NCI-H1105 treated with DMSO at 0.1 percent for 48 hours (cell line): ENCODE data around the gene UBA6.
"Not testable (repeated sequence)": the region's sequence is repeated elsewhere in the genome, so short reads cannot be mapped to it uniquely, and the experiment has no call there.

Experiments used
- DNase-seq: peaks from one replicate; lab custom pipeline; 2025; lab: John Stamatoyannopoulos, UW

UBA6 gene

DNA sequence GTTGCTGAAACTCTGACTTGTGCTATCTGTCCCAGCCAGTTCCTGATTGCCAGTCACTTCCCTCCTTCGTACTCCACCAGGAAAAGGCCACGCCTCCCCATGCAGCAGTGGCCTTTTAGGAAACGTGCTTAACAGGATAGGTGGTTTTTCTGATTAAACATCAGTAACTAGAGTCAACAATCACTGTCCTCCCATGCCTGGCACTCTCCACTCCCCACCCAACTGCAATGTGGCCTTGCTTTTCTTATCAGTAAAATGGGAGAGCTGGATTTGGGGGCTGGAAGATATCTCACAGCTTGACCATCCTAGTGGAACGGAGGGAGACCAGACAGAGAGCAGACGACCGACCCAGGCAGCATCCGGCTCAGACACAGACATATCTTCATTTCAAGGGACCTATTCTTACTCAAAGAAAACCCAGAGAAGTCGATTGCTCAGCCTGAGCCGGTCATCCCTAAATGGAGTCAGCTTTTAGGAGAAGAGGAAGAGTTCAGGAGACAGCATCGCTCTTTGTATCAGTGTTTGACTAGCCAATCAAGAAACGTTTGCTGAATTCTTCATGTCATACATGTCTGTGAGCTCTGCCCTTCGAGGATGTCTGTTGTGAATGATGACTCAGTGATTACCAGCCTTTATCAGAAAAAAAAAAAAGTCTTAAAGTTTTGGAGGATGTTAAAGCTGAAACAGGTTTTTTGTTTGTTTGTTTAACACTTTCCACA, 12.7 kb upstream of the UBA6 start:
- no peak for DNase-seq

DNA sequence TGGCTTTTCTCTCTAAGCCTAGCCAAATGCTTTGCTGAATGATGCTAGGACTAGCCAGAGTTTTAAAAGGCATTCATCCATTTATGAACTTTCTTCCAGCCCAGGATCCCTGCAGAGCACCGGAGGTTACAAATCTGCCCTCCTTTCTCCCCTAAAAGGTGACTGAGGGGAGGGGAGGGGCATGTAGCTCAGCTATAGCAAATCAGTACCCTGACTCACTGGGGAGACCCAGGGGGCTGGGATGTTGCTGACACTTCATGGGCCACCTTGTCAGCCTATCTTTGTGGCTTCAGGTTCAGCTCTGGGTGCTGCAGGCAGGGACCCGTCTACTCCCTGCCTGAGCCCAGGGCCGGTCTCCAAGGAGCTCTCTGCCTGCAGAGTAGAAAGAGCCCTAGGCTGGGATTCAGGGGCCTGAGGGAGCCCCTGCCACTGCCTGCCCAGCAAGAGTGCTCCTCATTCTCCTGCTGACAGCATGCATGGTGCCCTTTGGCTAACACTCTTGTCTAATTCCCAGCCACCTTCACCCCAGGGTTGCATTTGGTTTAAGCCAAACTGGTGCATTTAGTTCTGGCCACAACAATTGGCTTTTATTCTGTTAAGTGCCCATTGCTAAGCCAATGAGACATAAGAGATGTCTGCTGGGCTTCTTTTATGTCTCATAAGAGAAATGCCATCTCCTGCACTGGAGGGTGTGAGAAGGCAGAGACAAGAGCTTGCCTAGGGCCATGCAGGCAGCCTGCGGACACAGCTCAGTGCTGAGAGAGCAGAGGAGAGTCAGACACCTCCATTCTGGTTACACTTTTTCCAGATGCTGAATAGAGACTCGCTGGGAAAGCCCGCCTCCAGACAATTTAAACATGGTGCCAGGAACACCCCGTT, 11.9 kb upstream of the UBA6 start:
- DNase-seq, result no peak

DNA sequence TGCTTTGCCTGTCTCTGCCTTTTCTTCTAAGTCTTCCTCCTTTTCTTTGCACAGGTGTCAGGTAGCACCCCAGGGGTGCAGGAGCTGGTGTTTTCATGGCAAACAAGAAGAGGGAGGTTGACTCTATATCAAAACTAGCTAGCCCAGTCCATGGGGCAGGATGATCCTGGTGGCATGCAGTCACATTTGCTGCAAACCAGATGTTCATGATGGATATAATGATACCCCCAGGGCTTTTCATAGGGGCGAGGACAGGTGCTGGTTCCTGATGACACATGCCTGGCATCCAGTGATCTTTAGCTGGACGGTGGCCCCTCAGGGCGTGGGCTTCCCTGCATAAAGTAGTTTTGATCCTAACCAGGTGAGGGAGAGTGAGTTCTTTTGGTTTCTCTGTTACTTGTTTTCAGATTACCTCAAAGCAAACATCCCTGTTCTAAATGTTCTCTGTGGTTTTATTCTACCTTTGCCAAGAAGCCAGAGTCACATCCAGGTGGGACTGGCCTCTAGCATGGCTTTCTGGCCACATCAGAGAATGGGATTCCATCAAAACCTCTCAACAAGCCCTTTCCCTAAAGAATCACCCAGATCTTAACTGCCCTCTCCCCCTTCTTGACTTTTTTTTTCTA, 11.2 kb upstream of the UBA6 start:
- no peak for DNase-seq

DNA sequence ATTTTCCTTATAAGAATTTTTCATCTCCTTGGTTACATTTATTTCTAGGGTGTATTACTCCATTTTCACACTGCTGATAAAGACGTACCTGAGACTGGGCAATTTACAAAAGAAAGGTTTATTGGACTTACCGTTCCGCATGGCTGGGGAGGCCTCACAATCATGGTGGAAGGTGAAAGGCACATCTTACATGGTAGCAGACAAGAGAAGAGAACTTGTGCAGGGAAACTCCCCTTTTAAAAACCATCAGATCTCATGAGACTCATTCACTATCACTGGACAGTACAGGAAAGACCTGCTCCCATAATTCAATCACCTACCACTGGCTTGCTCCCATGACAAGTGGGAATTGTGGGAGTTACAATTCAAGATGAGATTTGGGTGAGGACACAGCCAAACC, 5.7 kb upstream of the UBA6 start:
- not testable (repeated sequence) for DNase-seq

DNA sequence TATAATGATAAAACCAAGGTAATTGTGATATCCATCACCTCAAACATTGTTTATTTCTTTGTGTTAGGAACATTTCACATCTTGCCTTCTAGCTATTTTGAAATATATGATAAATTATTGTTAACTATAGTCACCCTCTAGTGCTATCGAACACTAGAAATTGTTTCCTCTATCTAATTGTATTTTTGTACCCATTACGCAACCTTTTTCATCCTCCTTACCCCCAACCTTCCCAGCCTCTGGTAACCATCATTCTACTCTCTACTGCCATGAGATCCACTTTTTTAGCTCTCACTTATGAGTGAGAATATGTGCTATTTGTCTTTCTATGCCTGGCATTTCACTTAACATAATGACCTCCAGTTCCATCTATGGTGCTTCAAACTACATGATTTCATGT, 3.9 kb upstream of the UBA6 start:
- no peak for DNase-seq

DNA sequence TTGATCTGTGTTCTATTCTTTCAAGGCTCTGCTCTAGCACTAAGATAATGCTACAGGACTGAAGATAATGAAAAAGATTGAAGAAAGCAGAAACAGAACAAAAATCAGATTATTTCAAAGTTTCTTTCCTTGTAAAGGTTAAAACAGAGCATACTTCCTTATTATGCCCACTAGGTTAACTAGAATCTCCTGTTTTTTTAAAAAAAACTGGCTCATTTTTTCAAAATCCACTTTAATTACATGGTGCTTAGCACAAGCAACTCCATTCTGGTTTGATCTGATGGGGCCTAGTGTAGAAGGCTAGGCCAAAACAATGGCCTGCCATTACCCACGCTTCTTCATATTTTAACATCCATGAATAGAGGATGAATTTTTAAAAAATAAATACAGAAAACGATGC, 1.2 kb upstream of the UBA6 start:
- no peak for DNase-seq

DNA sequence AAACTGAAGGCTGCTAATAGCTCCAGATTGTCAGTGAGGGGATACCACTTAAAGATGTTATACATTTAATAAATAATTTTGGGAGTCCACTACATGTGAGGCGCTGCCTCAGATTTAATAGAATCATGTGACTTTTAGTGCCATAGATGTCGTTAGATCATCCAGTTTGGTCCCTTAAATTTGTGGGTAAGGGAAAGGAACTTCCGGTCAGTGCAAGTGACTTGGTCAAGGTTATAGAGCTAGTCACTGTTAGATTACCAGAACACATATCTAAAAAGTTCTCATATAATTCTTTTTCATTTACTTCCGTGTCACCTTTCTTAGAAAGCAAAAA, 529 bp upstream of the UBA6 start:
- DNase-seq, result no peak

DNA sequence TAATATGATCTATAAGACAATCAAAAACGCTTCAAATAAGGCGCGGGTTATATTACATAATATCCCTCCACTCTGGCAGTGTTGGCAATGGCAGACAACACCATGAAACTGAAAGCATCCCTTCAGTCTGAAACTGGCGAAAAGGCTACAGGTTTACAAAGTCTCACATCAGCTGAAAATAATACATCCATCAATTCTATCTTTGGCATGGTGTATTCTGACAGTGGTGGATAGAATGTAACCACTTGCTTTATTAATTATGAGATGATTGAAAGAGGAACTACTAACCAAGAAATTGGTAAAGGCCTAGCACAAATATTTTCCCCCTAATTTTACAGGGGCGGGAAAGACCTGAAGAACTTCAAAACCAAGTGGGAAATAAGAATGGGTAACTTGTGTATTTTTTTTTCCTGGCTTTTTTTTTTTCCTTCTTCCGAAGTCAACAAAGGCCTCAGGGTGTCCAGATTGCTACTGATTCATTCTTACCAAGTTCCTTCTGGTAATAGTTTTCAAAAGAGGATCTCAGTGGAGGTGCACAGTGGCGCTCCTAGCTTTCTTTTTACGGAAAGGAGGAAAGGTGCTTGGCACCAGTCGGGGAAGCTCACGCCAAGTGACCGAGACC, 728 bp downstream of the UBA6 start:
- peak; percentile 13 for DNase-seq

DNA sequence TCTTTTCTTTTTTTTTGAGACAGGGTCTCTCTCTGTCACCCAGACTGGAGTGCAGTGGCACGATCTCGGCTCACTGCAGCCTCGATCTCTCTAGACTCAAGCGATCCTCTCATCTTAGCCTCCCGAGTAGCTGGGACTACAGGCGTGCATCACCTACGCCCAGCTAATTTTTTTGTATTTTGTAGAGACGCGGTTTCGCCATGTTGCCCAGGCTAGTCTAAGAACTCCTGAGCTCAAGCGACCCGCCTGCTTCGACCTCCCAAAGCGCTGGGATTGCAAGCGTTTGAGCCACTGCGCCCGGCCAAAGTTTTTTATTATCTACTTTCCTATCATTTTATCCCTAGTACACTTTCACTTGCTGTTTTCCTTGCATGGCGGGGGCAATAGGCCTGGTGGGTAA, 1.4 kb downstream of the UBA6 start:
- DNase-seq, result no peak

DNA sequence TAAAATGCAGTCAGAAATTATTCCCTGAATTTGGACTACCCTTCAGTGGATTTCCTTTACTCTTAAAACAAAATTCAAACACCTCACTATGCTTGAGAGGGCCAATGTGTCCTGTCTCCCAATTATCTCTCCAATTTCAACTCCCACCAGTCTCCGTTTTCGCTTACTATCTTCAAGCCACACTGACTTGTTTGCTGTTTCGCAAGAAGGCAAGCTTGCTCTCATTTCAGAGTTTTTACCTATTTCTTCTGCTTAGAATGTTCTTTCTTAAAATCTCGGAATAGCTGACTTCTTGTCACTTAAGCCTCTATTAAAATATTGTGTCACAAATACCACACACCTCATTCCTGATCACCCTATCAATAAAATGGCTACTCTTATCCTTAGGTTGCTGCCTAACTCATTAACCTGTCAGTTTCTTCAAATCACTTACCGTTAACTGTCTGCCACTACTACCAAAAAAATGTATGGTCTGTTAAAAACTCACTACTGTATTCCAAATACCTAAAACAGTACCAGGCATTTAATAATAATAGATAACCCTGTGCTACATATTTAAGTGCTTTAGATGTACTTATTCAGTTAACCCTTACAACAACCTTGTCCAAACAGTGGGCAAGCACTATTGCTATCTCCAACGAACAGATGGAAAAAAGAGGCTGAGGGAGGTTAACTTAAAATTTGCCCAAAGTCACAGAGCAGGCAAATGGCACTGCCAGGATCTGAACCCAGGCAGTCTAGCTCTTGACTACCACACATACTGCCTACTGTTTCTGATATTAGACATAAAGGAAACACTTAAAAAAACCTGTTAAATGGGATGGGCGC, 2.9 kb downstream of the UBA6 start:
- DNase-seq, result no peak

DNA sequence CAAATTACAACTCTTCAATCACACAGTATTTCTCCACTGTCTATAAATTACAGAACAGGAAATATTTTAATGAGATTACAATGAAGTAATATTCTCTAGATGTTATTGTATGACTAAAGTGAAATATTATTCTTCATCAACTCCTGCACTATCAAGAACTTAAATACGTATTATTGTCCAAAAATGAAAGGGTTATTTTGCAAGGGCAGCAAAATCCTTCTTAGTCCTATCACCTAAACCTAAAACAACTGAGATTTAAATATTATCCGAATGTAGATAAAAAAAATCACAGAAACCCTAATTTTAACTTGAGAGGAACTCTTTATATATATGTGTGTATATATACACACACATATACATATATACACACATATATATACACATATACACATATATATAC, 4.9 kb downstream of the UBA6 start:
- DNase-seq, result no peak

DNA sequence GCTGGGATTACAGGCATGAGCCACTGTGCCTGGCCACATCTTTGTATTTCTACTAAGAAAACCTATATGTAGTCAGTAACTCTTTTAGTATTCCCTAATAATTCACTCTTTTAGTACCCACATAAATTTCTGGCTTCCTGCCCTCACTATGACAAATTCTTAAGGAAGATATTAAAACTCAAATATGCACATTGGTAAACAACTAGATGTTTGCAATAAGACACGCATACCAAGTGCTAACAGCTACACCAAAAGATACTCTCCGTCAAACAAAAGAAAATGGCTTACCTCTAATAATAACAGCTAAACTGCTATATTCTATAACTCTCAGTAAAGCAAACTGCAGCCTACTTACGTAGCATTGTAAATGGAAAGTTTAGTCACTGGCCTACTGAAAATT, 6.3 kb downstream of the UBA6 start:
- DNase-seq, result no peak

DNA sequence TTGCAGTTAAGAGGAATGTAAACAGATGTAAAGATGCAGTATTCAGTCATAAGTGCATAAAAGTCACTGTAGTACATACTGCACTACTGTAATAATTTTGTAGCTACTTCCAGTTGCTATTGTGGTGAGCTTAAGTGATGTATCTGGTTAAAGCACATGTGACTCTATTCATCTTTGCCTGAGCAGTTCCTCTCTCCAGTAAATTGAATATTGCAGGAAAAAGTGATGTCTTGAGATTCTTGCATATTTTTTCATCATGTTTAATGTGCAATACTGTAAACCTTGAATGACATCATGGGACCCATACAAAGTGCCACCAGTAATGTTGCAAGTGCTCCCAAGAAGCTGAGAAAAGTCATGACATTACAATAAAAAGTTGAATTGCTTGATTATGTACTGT, 9.6 kb downstream of the UBA6 start:
- no peak for DNase-seq

DNA sequence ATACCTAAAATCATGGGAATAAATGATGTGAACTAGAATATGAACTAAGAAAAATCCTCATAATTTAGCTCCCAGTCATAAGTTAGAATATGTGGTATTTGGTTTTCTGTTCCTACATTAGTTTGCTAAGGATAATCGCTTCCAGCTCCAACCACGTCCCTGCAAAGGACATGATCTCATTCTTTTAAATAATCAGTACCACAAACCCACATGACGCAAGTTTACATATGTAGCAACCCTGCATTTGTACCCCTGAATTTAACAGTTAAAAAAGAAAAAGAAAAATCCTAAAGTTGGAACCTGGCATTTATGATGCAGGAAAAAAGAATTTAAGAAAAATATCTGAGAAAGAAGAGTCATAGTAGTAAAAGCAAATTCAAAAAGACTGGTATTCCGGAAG, 13.3 kb downstream of the UBA6 start:
- no peak for DNase-seq

GRCh38 chr4:67685532-67685859, 15.5 kb downstream of the UBA6 start:
- no peak for DNase-seq

- DNase-seq, result no peak
Observed at GRCh38 chr4:67684839-67685531, 16.0 kb downstream of the UBA6 start.

DNA sequence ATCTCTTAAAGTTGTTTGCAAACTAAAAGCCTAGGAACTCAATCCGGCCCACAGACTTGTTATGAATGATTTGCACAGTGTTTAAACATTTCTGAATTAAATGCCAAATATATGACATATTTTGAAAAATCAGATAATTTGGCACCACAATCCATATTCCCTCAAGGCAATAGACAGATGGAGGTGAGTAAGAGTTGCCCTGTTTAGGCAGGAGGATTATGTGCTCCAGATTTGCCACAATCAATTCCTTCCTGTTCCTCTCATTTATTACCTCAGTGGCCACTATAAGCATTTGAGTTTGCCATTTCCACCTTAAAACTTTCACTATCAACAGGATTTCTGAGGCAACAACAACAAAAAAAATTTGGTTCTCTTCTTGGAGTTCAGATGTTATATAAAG, 18.7 kb downstream of the UBA6 start:
- DNase-seq, result no peak

GRCh38 chr4:67680581-67681222, 20.3 kb downstream of the UBA6 start:
- DNase-seq, result no peak

DNA sequence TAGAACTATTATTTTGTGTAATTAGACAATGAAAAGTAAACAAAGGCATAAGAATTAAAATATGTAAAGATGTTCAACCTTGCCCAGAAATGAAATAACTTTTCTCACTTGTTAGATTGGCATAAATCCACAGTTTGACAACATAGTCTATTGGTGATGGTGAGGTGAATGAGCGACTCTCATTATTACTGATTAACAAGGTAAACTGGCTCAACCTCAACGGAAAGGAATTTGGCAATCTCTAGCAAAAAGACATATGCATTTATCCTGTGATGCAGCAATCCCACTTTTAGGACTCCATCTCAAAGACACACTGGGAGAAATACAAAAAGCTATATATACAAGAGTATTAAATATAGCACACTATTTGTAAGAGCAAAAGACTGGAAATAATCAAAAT, 22.3 kb downstream of the UBA6 start:
- DNase-seq, result no peak

DNA sequence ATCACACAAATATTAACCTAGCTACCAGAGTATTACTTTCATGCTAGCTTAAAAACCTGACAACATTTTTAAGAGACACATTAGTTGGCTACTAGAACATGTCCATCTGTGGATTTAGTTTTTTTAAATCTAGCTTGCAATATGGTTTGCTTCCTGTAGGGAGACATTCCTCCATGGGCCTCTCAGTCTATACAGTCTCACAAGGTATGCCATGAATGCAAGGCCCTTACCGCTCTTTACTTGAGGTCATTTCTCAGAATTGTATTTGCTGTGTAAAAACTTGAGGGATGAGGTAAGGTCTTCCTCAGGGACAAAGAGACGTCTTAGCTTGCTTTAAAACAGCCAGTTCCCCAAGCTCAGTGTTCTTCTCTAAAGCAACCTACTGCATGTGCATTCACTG, 26.9 kb downstream of the UBA6 start:
- DNase-seq, result no peak

DNA sequence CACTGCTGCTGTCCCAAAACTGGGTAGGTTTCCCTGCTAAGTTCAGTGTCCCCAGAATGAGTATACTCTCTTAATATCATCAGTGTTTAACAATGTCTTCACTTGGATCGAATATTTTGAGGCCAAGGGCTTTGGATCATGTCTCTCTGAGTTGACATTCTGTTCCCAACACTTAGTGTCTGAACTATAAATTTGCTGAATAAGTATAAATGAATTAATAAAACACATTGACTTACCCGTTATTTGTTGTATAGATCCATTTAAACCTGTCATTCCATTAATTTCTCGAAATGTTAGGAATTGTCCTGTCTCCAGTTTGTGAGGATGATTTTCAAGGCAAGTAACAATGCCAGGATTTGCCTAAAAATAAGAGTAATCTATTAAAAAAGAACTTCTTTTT, 32.6 kb downstream of the UBA6 start:
- DNase-seq, result no peak
